DOHH2 (cell line): ENCODE measurements around the gene CENPK.

ENCODE experiments used
- H3F3A ChIP-seq: fragments of 200-600 bp; sonication (generic), shearing (Covaris generic); 2 replicates; pipeline ENCODE4 v1.6.0; 2016; ENCODE audit warnings: antibody characterized with exemption, mild to moderate bottlenecking; ENCODE audit not compliant: control insufficient read depth, insufficient read depth
- H3K27ac ChIP-seq: fragments of 200-600 bp; sonication (generic); 2 replicates; pipeline ENCODE4 v1.5.1; 2014; ENCODE audit warnings: low read depth, mild to moderate bottlenecking, low read length, moderate library complexity
- H3K27me3 ChIP-seq: fragments of 200-600 bp; sonication (generic); 2 replicates; pipeline ENCODE4 v1.6.1; 2014; ENCODE audit warnings: mild to moderate bottlenecking, low read length, mixed read lengths; ENCODE audit not compliant: control insufficient read depth
- H3K36me3 ChIP-seq: fragments of 200-600 bp; sonication (generic); 2 replicates; pipeline ENCODE4 v1.6.1; 2014; ENCODE audit warnings: mild to moderate bottlenecking, low read length, moderate library complexity, mixed read lengths; ENCODE audit not compliant: control insufficient read depth
- H3K4me1 ChIP-seq: fragments of 200-600 bp; sonication (generic); 2 replicates; pipeline ENCODE4 v1.6.1; 2014; ENCODE audit warnings: mild to moderate bottlenecking, low read length, mixed read lengths; ENCODE audit not compliant: control insufficient read depth
- H3K4me2 ChIP-seq: fragments of 200-600 bp; sonication (generic); 2 replicates; pipeline ENCODE4 v1.6.0; 2014; ENCODE audit warnings: mild to moderate bottlenecking, low read length, moderate library complexity
- H3K4me3 ChIP-seq: fragments of 200-600 bp; sonication (generic); 2 replicates; pipeline ENCODE4 v1.5.1; 2014; ENCODE audit warnings: mild to moderate bottlenecking, low read length, mixed read lengths
- H3K79me2 ChIP-seq: fragments of 200-600 bp; sonication (generic); 2 replicates; pipeline ENCODE4 v1.6.1; 2014; ENCODE audit warnings: mild to moderate bottlenecking, low read length, mixed read lengths; ENCODE audit not compliant: control insufficient read depth
- H3K9me2 ChIP-seq: fragments of 200-600 bp; sonication (generic); replicated peaks from 2 replicates; pipeline ENCODE4 v1.6.1; 2014; ENCODE audit warnings: mild to moderate bottlenecking, low read length, mixed read lengths; ENCODE audit not compliant: control insufficient read depth
- H3K9me3 ChIP-seq: fragments of 200-600 bp; sonication (generic); 2 replicates; pipeline ENCODE4 v1.6.1; 2014; ENCODE audit warnings: antibody characterized with exemption, low read length, mixed read lengths; ENCODE audit not compliant: control insufficient read depth, insufficient read depth
- H4K20me1 ChIP-seq: fragments of 200-600 bp; sonication (generic); 2 replicates; pipeline ENCODE4 v1.6.0; 2014; ENCODE audit warnings: low read depth, mild to moderate bottlenecking, antibody characterized with exemption, low read length, moderate library complexity; ENCODE audit not compliant: control insufficient read depth, insufficient read depth
- EZH2phosphoT487 ChIP-seq: fragments of 200-600 bp; sonication (generic); IDR thresholded peaks from 2 replicates; pipeline ENCODE4 v1.6.1; 2017; ENCODE audit warnings: borderline replicate concordance, mild to moderate bottlenecking, antibody characterized with exemption, low read length, moderate library complexity, mixed read lengths
- TF ChIP-seq, protein P1 (sequence below): fragments of 200-600 bp; sonication (generic); IDR thresholded peaks from one replicate; pipeline ENCODE4 v1.5.1; 2014; ENCODE audit warnings: antibody characterized with exemption, mild to moderate bottlenecking, low read depth, low read length; ENCODE audit not compliant: poor library complexity, severe bottlenecking

The CENPK gene

DNA sequence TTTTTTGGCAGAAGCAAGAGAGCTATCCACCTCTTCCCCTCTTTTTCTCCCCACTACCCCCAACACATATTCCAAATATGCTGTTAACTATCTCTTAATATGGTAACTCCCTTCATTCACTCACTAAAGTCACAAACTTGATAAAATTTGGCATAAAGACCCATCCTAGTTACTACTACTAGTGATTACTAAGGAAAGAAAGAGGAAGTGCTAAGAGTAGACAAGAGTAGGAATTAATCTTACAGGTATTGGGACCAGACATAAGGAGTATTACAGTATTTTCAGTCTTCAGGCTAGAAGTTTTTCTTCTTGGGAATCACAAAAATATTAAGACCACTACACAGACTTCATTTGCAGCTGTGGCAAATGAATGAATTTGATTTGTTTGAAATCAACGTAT, 83.4 kb downstream of the CENPK start:
- H3K4me2 ChIP-seq: no peak overlapping the region
- TF ChIP-seq, protein P1, sequence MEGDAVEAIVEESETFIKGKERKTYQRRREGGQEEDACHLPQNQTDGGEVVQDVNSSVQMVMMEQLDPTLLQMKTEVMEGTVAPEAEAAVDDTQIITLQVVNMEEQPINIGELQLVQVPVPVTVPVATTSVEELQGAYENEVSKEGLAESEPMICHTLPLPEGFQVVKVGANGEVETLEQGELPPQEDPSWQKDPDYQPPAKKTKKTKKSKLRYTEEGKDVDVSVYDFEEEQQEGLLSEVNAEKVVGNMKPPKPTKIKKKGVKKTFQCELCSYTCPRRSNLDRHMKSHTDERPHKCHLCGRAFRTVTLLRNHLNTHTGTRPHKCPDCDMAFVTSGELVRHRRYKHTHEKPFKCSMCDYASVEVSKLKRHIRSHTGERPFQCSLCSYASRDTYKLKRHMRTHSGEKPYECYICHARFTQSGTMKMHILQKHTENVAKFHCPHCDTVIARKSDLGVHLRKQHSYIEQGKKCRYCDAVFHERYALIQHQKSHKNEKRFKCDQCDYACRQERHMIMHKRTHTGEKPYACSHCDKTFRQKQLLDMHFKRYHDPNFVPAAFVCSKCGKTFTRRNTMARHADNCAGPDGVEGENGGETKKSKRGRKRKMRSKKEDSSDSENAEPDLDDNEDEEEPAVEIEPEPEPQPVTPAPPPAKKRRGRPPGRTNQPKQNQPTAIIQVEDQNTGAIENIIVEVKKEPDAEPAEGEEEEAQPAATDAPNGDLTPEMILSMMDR: no peak
- TF ChIP-seq EZH2phosphoT487: no peak
- H3K27me3 ChIP-seq: peaks cover 48% of the 10 kb centered on the region
- no peaks in the 10 kb centered on the region for H4K20me1 ChIP-seq
- H3K27ac ChIP-seq: no peak overlapping the region
- no peaks in the 10 kb centered on the region for H3F3A ChIP-seq
- H3K9me2 ChIP-seq: no peaks in the 10 kb centered on the region
- H3K36me3 ChIP-seq: no peaks in the 10 kb centered on the region
- H3K4me1 ChIP-seq: peaks cover 30% of the 10 kb centered on the region
- no peaks in the 10 kb centered on the region for H3K9me3 ChIP-seq
- H3K4me3 ChIP-seq: no peak overlapping the region
- H3K79me2 ChIP-seq: no peaks in the 10 kb centered on the region

DNA sequence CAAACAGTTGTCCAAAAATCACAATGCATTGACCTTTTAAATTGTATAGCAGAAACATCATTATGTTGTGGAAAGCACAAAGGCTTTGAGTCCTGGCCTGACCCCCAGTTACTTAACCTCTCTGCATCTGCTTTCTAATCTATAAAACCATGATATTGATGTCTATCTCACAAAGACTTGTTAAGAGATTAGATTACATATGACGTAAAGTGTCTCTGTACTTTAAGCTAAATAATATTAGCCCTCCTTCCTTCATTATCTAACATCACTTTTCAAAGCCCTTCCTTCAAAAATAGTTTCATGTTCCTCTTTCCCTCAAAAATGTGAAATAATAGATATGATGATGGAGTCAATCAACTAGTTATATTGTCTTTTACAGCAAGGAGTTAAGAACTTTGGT, 84.6 kb downstream of the CENPK start:
- Histone ChIP-seq H3K27ac (no peak overlapping the region), H3K4me2 (no peak overlapping the region), H3K79me2 (no peaks in the 10 kb centered on the region)

DNA sequence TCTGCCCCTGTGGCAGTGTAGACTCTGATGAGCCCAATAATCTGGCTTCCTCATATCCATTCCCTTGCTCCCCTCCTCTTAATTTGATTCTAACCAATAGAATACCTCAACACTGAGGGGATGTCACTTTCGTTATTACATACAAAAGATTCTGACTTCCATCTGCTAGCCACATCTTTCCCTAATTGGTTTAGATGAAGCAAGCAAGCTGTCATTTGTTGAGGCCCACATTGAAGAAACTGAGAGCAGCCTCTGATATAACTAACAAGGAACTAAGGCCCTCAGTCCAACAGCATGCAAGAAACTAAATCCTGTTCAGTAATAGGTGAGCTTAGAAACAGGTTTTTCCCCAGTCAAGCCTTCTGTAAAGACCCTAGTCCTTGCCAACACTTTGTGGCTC, 87.1 kb downstream of the CENPK start:
- Histone ChIP-seq H3K79me2 (no peaks in the 10 kb centered on the region), H3F3A (no peaks in the 10 kb centered on the region), H3K9me2 (no peaks in the 10 kb centered on the region), H3K4me3 (no peak overlapping the region), H3K4me2 (no peak overlapping the region), H3K27ac (no peak overlapping the region), H3K9me3 (no peaks in the 10 kb centered on the region), H3K27me3 (peaks cover 25% of the 10 kb centered on the region), H3K36me3 (no peaks in the 10 kb centered on the region), H3K4me1 (peaks cover 8% of the 10 kb centered on the region), H4K20me1 (no peaks in the 10 kb centered on the region)
- TF ChIP-seq, protein P1: no peak
- no peak for TF ChIP-seq EZH2phosphoT487

More for the DNA sequence above, 84.6 kb downstream of the CENPK start:
- TF ChIP-seq EZH2phosphoT487: no peak
- TF ChIP-seq, protein P1: no peak
- H3K9me3 ChIP-seq: no peaks in the 10 kb centered on the region
- no peak overlapping the region for H3K4me3 ChIP-seq
- no peaks in the 10 kb centered on the region for H3F3A ChIP-seq
- H4K20me1 ChIP-seq: no peaks in the 10 kb centered on the region
- no peaks in the 10 kb centered on the region for H3K36me3 ChIP-seq
- H3K9me2 ChIP-seq: no peaks in the 10 kb centered on the region
- peaks cover 28% of the 10 kb centered on the region for H3K4me1 ChIP-seq
- peaks cover 45% of the 10 kb centered on the region for H3K27me3 ChIP-seq

DNA sequence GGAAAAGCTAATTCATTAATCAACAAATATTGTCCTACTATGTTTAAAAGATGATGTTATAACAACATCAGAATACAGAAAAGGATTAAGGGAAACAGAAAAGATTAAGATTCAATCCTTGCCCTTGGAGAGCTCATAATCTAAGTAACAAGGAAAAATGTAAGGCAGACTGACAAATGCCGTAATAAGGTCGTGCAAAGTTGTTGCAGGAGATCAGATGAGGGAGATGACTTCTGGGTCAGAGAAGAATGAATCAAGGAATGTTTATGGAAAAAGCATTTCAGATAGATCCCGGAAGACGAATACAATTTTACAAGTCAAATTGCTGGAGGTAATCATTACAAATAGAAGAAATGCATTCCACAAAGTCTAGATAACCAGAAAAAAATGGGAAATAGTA, 87.6 kb downstream of the CENPK start:
- H3F3A ChIP-seq: no peaks in the 10 kb centered on the region
- H3K9me2 ChIP-seq: no peaks in the 10 kb centered on the region
- no peaks in the 10 kb centered on the region for H4K20me1 ChIP-seq
- no peak overlapping the region for H3K4me2 ChIP-seq
- no peak overlapping the region for H3K4me3 ChIP-seq
- no peaks in the 10 kb centered on the region for H3K79me2 ChIP-seq
- no peaks in the 10 kb centered on the region for H3K36me3 ChIP-seq
- TF ChIP-seq EZH2phosphoT487: no peak
- TF ChIP-seq, protein P1: no peak
- no peak overlapping the region for H3K27ac ChIP-seq
- H3K4me1 ChIP-seq: peaks cover 3% of the 10 kb centered on the region
- H3K9me3 ChIP-seq: no peaks in the 10 kb centered on the region
- H3K27me3 ChIP-seq: peaks cover 20% of the 10 kb centered on the region
